Liver (tissue), 9 donors: ENCODE results near the gene WLS. TPM values are rescaled to one million over a fixed set of nuclear protein-coding genes. Genes with fewer than 3 reads are reported as not detected.
A peak's percentile ranks its signal among the peaks of the same experiment; 100 is the strongest.

Experiments used
- DNase-seq: peaks from one replicate; pipeline ENCODE4 v3.0.0-alpha.2; 2017; ENCODE audit warnings: low spot score
- H3K27ac ChIP-seq, 2 donors: one replicate each; pipeline ENCODE4 v1.7.0; 2013; ENCODE audit warnings: inconsistent platforms in 2 of 2, low read length in 2 of 2, control low read depth in 1 of 2, low read depth in 1 of 2, mild to moderate bottlenecking in 1 of 2
- H3K27me3 ChIP-seq, 4 donors: one replicate each; pipeline versions ENCODE4 v1.6.1 to v1.7.0; 2013; ENCODE audit warnings: low read length in 3 of 4, inconsistent platforms in 1 of 4, mild to moderate bottlenecking in 1 of 4, moderate library complexity in 1 of 4; ENCODE audit not compliant: control insufficient read depth in 4 of 4, insufficient read depth in 4 of 4
- H3K36me3 ChIP-seq, 4 donors: one replicate each; pipeline versions ENCODE4 v1.6.1 to v1.7.0; 2013; ENCODE audit warnings: low read length in 3 of 4, mild to moderate bottlenecking in 3 of 4, low read depth in 1 of 4, moderate library complexity in 1 of 4; ENCODE audit not compliant: control insufficient read depth in 4 of 4, insufficient read depth in 3 of 4
- H3K4me1 ChIP-seq, 4 donors: one replicate each; pipeline versions ENCODE4 v1.6.1 to v1.7.0; 2013; ENCODE audit warnings: low read length in 3 of 4, mild to moderate bottlenecking in 3 of 4, moderate library complexity in 1 of 4; ENCODE audit not compliant: control insufficient read depth in 4 of 4, insufficient read depth in 4 of 4
- H3K4me3 ChIP-seq, 3 donors: one replicate each; pipeline versions ENCODE4 v1.6.1 to v1.7.0; 2013; ENCODE audit warnings: low read length in 3 of 3, control low read depth in 1 of 3, low read depth in 1 of 3, mild to moderate bottlenecking in 1 of 3
- H3K9ac ChIP-seq, 2 donors: one replicate each; pipeline ENCODE4 v1.7.0; 2013; ENCODE audit warnings: low read length in 2 of 2, mild to moderate bottlenecking in 2 of 2, moderate library complexity in 2 of 2, control low read depth in 1 of 2, low read depth in 1 of 2
- H3K9me3 ChIP-seq, 4 donors: one replicate each; pipeline versions ENCODE4 v1.6.1 to v1.7.0; 2013; ENCODE audit warnings: low read length in 3 of 4; ENCODE audit not compliant: control insufficient read depth in 4 of 4
- ATF3 ChIP-seq: IDR thresholded peaks from 2 replicates; pipeline ENCODE4 v1.6.1; 2016; ENCODE audit warnings: antibody characterized with exemption
- CTCF ChIP-seq: fragments of 150-350 bp; IDR thresholded peaks from 2 replicates; pipeline ENCODE4 v1.5.1; 2017; ENCODE audit warnings: improper control_type of control experiment, low read depth, low read length; ENCODE audit not compliant: missing input control
- EGR1 ChIP-seq, 2 donors: IDR thresholded peaks; 2 replicates each; pipeline ENCODE4 v1.6.1; 2016 to 2018; ENCODE audit warnings: antibody characterized with exemption in 2 of 2, low read depth in 2 of 2
- FOXA1 ChIP-seq: IDR thresholded peaks from 2 replicates; pipeline ENCODE4 v1.6.1; 2016; ENCODE audit warnings: antibody characterized with exemption
- FOXA2 ChIP-seq: IDR thresholded peaks from 2 replicates; pipeline ENCODE4 v1.6.1; 2016; ENCODE audit warnings: antibody characterized with exemption
- GABPA ChIP-seq, 2 donors: IDR thresholded peaks in 1 of 2; conservative IDR thresholded peaks in 1 of 2; 2 replicates each; pipeline ENCODE4 v1.6.1; 2016; ENCODE audit warnings: antibody characterized with exemption in 2 of 2, mild to moderate bottlenecking in 1 of 2, moderate library complexity in 1 of 2
- HNF4A ChIP-seq, 2 donors: conservative IDR thresholded peaks; 2 replicates each; pipeline ENCODE4 v1.6.1; 2016; ENCODE audit warnings: antibody characterized with exemption in 2 of 2, mild to moderate bottlenecking in 2 of 2
- HNF4G ChIP-seq: IDR thresholded peaks from 2 replicates; pipeline ENCODE4 v1.6.1; 2016; ENCODE audit warnings: antibody characterized with exemption
- JUND ChIP-seq, 2 donors: IDR thresholded peaks; 2 replicates each; pipeline ENCODE4 v1.6.1; 2016; ENCODE audit warnings: antibody characterized with exemption in 2 of 2
- MAX ChIP-seq: IDR thresholded peaks from 2 replicates; pipeline ENCODE4 v1.6.1; 2016; ENCODE audit warnings: antibody characterized with exemption
- NR2F2 ChIP-seq: IDR thresholded peaks from 2 replicates; pipeline ENCODE4 v1.6.1; 2016; ENCODE audit warnings: antibody characterized with exemption
- RAD21 ChIP-seq, 2 donors: IDR thresholded peaks; 2 replicates each; pipeline ENCODE4 v1.6.1; 2016; ENCODE audit warnings: antibody characterized with exemption in 2 of 2, mild to moderate bottlenecking in 2 of 2
- REST ChIP-seq: IDR thresholded peaks from 2 replicates; pipeline ENCODE4 v1.6.1; 2016; ENCODE audit warnings: antibody characterized with exemption, mild to moderate bottlenecking
- RXRA ChIP-seq, 2 donors: IDR thresholded peaks; 2 replicates each; pipeline ENCODE4 v1.6.1; 2017 to 2018; ENCODE audit warnings: antibody characterized with exemption in 2 of 2, mild to moderate bottlenecking in 1 of 2
- SP1 ChIP-seq: IDR thresholded peaks from 2 replicates; pipeline ENCODE4 v1.6.1; 2018; ENCODE audit warnings: antibody characterized with exemption, mild to moderate bottlenecking
- TAF1 ChIP-seq: conservative IDR thresholded peaks from 2 replicates; pipeline ENCODE4 v1.6.1; 2016; ENCODE audit warnings: antibody characterized with exemption, mild to moderate bottlenecking
- YY1 ChIP-seq: IDR thresholded peaks from 2 replicates; pipeline ENCODE4 v1.6.1; 2016; ENCODE audit warnings: antibody characterized with exemption, mild to moderate bottlenecking
- ZBTB33 ChIP-seq: IDR thresholded peaks from 2 replicates; pipeline ENCODE4 v1.6.1; 2016; ENCODE audit warnings: antibody characterized with exemption
- WGBS: extraction: QIAGEN DNeasy Blood & Tissue Kit; methylation state at CpG from one replicate; pipeline ENCODE4 v1.1.7; 2013; 5-methylcytosine and 5-hydroxymethylcytosine counted together
- polyA plus RNA-seq, 2 donors: library from polyadenylated mRNA; stranded (reverse) in 1 of 2; unstranded in 1 of 2; fragments of 200-250 nt in 1 of 2; fragments of >200 nt in 1 of 2; fragmentation: Nextera tagmentation in 1 of 2; extraction: Ambion mirVana in 1 of 2; gene quantifications; one replicate each; pipeline versions ENCODE4 v1.2.1 to v1.2.3, GENCODE V29; 2013 to 2015
- total RNA-seq, 2 donors: library from RNA; depleted of rRNA; stranded (reverse); fragments of >200 nt; gene quantifications; one replicate each; pipeline ENCODE4 v1.2.3, GENCODE V29; 2014
- donor health status: healthy.
- donor health status: healthy.
- donor health status: healthy.
- donor health status: healthy.
- donor health status: healthy.

The WLS gene
- total and polyA plus RNA-seq, 4 donors = 3.2 to 12.5 (median 7.7) TPM

GRCh38 chr1:68204977-68205630 lies 27.2 kb downstream of the WLS start:
- peaks cover 0 to 4% (median 0%) of the 10 kb centered on the region in 4 donors for H3K4me1 ChIP-seq
- H3K4me3 ChIP-seq = no peak overlapping the region
- WGBS = 28% methylated on average over 4 of the region's 4 CpGs
- no peaks in the 10 kb centered on the region for H3K36me3 ChIP-seq
- no peaks in the 10 kb centered on the region for H3K27me3 ChIP-seq
- no peak for TF ChIP-seq REST
- peak; percentile 6 to 7 for TF ChIP-seq RAD21 (IDR thresholded peaks at IDR 0.05)
- TF ChIP-seq EGR1 (IDR thresholded peaks at IDR 0.05; ENCODE audit: low read depth in 2 of 2) = no peak
- TF ChIP-seq ATF3 = no peak
- TF ChIP-seq GABPA (IDR thresholded peaks at IDR 0.05 in 1 of 2, conservative IDR thresholded peaks at IDR 0.05 in 1 of 2) = peak in 1 of 2 donors; percentile 23
- TF ChIP-seq FOXA2 = no peak
- no peak for TF ChIP-seq FOXA1
- no peak for TF ChIP-seq ZBTB33
- no peak for TF ChIP-seq CTCF
- TF ChIP-seq RXRA (IDR thresholded peaks at IDR 0.05) = peak; percentile 42 to 53
- peak; percentile 39 for TF ChIP-seq SP1
- TF ChIP-seq JUND (IDR thresholded peaks at IDR 0.05) = peak in 1 of 2 donors; percentile 59
- peak; percentile 54 for TF ChIP-seq HNF4G
- TF ChIP-seq HNF4A (conservative IDR thresholded peaks at IDR 0.05) = peak; percentile 92
- TF ChIP-seq MAX = peak; percentile 53
- no peak for TF ChIP-seq NR2F2
- TF ChIP-seq TAF1 = no peak
- TF ChIP-seq YY1 = no peak
- H3K9me3 ChIP-seq = no peaks in the 10 kb centered on the region
- H3K9ac ChIP-seq = no peak overlapping the region
- DNase-seq = no peak
- H3K27ac ChIP-seq = peak overlapping the region in 1 of 2 donors; percentile 6
